Thyroid gland (tissue), 4 donors: ENCODE results near the gene SCN1B.

Source experiments
- CTCF ChIP-seq, 6 experiments: fragments of 200-600 bp in 3 of 6; fragments of 450-650 bp in 3 of 6; sonication (generic) in 3 of 6; IDR thresholded peaks; one replicate each; pipeline ENCODE4 v1.5.1; 2016 to 2019; ENCODE audit warnings: antibody characterized with exemption in 6 of 6, mild to moderate bottlenecking in 2 of 6, inconsistent platforms in 1 of 6, moderate library complexity in 1 of 6
- POLR2A ChIP-seq, 2 donors: fragments of 450-650 bp; IDR thresholded peaks; one replicate each; pipeline ENCODE4 v1.6.1; 2017; ENCODE audit warnings: antibody characterized with exemption in 2 of 2, mild to moderate bottlenecking in 2 of 2, moderate library complexity in 1 of 2

DNA sequence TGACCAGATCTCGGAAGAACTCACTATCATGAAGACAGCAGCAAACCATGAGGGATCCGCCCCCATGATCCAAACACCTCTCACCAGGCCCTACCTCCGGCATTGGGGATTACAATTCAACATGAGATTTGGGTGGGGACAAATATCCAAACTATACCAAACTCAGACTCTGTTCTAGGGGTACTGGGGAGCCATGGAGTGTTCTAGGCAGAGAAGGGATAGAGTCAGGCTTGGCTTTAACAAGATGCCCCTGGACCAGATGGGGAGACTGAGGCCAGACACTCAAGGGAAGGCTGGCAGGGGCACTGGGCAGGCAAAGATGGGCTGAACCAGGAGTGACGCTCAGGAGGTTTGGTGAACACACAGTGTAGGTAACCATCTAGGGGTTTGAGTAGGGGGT, 11.9 kb upstream of the SCN1B start:
- no peak for TF ChIP-seq CTCF (IDR thresholded peaks at IDR 0.05)
- TF ChIP-seq POLR2A (IDR thresholded peaks at IDR 0.05) = no peak
